Activated T-cell treated with anti-CD3 and anti-CD28 coated beads, Interleukin-2, amount 50 U/mL, for 1 hour (primary cell): ENCODE data around the gene CENPO.

Experiments used
- DNase-seq: peaks from one replicate; pipeline ENCODE4 v3.0.0-alpha.2; 2020

CENPO gene

DNA sequence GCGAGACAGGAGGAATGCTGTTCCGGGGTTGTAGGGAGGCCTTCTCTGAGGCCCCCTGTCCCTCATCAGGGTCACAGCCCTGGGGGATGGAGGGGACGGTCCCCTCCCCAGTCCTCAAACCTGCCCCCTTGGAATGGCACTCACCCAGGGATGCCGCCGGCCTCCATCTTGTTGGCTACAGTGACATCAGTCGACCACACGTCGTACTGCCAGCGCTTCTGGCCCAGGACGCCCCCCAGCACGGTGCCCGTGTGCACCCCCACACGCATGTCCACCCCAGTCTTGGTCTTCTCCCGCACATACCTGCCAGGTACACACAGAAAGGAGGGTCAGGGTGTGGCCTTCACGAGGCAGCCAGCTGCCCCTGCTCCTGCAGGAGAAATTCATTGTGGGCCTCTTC is 46.5 kb downstream of the CENPO start:
- DNase-seq: no peak

DNA sequence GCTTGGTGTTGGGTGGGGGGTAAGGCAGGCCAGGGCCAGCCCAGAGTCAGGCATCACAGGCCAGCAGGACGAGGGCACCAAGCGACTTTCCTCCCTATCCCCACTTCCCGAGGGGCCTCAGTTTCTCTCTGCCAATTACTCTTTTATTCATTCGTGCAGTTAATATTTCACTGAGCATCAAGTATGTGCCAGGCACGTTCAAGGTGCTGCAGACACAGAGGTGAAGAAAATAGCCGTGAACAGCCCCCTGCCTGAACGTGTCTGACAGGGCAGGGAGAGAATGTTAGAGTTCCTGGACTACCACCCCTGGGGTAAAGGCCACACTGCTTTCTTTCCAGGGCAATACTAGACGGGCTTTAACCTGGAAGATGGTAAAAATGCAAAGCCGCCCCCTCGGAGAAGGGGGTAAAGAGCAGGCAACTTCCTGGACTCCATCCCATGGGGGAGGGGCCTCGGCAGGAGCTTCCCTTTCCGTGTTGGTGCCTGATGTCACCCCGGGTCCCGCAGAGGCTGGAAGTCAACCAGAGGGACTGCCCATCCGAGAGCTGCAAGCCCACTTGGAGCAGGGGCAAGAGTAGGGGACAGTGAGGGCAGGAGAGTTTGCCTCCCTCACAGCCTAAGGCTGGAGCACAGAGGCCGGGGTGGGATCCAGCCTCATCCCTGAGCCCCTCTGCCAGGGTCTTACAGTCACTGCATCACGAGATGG is 47.1 kb downstream of the CENPO start:
- no peak for DNase-seq

DNA sequence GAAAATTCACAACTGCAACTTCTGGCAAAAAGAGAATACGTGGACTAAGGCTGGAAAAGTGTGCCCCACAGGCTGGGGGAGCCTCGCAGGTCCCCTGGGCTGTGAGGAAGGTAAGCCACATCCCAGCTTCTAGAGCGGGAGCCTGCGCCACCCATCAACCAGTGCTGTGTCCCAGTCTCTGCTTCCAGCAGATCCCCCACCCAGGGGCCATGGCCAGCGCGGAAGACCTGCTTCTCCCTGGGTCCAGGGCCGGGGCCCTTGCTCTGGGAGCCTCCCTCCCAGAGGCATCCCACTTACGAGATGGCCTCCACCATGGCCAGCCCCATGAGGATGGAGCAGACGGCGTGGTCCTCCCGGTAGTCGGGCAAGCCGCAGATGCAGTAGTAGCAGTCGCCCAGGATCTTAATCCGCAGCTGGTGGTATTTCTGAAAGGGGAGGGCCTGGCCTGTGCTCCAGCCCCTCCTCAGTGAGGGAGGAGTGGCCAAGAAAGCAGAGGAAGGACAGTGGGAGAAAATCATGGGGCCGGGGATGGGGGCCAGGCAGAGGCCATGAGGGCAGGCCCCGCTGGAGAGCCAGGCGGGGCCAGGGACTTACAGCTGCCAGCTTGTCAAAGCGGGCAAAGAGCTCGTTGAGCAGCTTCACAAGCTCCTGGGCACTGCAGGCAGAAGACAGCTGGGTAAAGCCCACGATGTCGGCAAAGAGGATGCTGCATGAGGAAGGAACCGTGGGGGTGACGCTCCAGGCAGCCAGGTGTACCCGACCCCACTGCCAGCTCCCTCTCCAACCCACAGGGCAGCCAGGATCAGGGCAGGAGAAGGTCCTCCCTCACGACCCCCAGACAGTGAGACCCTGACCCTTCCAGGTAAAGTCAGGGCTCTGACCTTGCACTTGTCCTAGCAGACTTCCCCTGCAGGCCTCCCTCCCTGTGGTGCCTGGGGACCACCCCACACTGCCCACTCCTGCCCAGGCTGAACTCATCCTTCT is 48.0 kb downstream of the CENPO start:
- DNase-seq: no peak

DNA sequence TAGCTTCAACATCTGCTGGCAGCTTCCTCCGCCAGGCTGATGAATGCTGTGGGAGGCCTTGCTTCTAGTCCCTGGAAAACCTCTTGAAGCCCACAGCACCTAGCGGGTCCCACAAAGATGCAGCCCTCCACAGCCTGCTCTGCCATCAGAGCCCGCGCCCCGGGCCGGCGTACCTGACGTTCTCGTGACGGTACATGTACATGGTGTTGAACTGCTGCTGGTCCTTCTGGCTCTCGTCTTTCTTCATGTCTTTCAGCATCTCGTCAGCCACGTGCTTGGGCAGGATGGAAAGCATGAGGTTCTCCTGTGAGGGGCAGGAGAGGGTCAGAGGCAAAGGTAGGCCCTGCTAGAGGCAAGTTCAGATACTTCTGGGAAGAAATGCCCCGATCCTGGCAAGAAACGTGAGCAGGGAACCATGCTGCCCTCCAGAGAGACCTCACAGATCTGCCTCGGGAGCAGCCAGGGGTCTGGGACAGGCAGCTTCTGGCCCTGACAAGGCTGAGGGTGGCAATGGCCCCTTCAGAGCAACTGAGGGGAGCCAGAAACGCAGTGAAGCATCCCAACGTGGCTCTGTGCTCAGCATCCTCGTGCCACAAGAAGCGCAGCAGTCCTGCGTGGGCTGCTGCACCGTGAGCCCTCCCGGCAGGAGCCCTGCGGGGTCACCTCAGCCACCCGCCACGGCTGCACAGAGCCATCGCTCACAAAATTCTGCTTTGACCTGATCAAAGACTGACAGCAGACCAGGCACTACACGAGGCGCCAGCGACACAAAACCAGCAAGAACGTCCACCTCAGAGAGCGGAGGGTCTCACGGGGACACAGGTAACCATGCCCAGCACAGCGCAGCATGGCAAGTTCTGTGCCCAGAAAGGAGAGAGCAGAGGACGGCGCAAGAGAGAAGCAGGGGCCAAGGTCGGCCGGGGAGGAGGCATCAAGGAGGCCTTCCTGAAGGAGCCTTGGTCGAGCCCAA is 49.1 kb downstream of the CENPO start:
- DNase-seq: no peak

DNA sequence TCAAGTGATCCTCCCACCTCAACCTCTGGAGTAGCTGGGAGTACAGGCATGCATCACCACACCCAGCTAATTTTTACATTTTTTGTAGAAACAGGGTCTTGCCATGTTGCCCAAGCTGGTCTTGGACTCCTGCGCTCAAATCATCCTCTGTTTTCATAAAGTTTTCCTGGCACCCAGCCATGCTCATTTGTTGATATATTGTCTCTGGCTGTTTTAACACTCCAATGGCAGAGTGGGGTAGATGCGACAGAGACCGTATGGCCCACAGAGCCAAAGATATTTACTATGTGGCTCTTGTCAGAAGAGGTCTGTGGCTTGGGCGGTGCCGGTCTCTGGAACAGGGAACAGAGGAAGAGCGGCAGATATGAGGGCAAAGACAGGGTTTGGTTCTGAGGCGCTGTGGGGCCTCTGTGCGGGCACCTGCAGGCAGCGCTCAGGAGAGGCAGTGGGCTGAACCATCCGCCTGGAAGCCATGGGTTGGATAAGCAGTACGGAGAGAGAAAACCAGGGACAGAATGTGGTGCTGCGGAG is 50.2 kb downstream of the CENPO start:
- DNase-seq: no peak

DNA sequence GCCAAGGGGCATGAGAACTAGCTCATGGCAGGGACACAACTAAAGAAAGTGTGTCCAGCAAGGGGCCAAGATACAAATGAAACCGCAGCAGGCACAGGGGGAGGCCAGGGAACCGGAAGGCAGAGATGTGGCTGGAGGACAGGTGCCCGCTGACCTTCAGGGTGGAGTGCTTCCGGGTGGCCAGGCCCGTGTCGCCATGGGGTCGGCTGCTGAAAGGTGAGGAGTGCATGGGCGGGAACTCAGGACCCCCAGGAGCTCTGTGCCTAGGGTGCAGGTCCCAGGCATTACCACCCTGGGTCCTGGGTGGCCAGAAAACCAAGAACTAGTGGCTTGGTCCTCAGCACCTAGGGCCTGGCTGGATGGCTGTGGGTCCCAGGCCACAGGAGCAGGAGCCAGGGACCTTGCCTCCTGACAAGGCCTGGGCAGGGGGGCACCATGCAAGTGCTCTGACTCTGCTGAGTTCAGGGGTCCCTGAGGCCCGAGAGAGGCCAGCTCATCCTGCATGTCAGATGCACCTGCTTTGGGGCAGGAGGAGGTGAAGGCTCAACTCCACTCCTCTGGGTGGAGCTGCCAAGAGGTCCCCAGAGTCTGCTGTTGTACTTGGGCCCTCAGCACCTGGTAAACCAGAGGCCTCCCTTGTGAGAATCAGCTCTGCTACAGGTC is 50.9 kb downstream of the CENPO start:
- DNase-seq: no peak

DNA sequence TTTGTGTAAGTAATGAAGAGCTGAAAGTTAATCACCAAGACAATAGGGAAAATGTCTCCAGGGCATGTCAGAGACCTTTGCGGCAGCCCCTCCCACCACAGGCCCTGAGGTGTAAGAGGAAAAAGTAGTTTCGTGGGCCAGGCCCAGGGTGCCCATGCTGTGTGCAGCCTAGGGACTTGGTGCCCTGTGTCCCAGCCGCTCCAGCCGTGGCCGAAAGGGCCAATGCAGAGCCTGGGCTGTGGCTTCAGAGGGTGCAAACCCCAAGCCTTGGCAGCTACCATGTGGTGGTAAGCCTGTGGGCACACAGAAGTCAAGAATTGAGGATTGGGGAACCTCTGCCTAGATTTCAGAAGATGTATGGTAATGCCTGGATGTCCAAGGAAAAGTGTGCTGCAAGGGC is 52.5 kb downstream of the CENPO start:
- DNase-seq: no peak

DNA sequence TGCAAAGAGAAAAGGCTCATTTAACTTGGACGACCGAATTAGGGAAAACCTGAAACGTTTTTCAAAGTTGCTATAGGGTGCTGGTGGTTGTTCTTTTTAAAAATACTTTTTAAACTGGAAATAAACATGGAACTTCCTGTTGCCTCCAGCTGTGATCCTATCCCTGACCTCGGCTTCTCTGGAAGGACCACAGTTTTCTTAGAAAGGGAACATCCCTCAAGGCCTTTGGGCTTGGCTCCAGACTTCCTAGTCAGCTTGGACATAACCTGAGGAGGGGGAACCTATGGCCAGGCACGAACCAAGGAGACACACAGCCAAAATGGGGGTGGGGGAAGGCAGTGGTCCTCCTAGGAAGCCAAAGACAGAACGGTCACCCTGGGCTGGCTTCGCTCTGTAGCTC is 57.7 kb downstream of the CENPO start:
- DNase-seq: no peak

DNA sequence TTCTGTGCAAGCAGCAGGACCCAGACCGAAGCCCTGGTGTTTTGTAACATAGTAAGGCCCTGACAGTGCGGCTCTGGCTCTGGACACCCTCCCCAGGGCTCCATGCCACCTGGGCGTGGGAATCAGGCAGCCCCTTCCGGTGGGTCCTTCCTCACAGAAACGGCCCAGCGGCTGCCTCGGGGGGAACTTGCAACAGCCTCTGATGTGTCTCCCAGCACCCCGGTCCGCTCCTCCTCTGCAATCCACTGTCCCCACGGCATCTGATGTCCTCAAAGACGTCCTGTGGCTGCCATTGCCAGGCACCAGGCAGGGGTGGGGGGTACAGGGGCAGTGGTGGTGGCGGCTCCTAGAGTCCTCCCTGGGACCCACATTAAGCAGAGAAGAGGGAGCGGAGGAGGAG is 58.8 kb downstream of the CENPO start:
- no peak for DNase-seq

DNA sequence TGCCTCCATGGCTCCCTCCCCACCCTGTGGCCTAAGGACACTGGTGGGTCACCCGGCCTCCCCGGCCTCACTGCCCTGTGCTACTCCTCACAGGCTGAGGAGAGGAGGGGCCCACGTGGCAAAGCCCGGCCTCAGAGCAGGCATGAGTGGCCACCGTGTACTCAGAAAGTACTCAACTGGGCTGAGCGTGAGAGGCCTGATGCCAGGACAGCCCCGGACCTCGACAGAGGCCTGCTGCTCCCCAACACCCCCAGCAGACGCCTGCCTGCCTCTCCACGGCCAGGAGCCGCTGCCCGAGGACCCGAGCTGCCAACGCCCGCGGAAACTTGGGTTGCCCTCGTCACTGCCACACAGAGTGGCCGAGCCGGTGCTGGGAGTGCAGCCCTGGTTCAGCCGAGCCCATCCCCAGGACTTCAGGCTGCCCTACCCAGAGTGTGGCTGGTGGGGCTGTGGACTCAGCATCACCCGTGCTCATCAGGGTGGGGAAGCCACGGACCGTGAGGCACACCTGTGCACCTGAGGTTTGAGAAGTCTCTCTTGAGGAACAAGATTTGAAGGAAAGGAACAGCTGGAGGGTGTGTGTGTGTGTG is 59.3 kb downstream of the CENPO start:
- no peak for DNase-seq

DNA sequence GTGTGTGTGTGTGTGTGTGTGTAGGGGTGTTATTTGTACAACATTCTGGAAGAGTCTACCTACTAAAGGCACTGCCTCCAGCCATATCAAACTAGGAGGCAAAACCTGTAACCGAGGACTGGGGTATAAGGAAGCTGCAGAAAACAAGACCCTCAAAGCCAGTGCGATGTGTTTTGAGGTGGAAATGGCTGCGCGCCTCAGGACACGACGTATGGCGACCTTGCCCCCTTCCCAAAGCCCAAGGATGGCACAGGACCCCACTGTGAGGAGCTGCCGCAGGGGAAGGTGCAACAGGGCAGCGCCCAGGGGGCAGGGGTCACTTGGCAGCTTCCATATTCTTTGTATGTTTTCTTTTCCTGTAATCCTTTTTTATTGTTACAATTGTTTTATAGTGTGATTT is 59.8 kb downstream of the CENPO start:
- DNase-seq: no peak

DNA sequence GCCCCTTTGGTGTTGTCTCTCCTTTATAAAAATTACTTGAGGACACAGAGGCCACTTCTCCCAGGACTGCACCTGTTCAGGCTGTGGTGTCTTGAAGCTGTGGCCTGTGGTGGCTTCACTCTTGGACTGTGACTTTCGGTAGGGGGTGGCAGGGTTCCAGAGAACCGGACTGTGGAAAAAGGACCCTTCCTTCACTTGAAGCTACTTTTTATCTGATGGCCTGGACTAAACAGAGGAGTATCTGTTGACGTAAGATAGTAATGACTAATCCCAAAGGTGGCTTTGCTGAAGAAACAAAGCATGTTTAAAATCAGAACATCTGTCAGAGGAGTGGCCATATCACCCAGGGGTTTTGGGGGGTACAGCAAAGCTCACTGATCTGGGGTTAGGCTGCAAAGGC is 60.8 kb downstream of the CENPO start:
- no peak for DNase-seq

DNA sequence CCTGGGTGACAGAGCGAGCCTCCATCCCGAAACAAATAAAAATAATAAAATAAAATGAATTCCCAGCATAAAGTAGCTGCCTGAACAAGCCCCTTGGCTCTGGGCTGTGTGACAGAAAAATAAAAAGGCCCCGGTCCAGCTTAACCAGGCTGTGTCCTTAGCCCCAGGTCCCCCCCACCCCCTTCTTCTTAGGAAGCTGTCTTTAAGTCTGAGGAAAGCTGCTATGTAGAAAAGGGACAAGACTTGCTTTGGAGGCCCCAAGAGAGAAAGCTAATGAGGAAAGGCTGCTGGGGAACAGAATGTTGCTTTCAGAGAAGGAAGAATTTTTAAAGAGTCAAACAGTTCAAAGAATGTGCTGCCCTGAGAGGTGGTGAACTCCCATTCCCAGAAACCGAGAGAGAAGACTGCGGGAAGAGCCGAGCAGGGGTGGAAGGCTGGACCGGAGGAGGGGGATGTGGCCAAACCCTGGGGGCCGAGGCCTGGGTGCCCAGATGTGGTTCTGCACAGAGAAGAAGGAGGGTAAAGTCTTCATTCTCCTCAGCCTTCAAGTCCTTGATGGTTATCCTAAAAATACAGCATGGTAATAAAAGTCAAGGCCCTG is 61.9 kb downstream of the CENPO start:
- no peak for DNase-seq

DNA sequence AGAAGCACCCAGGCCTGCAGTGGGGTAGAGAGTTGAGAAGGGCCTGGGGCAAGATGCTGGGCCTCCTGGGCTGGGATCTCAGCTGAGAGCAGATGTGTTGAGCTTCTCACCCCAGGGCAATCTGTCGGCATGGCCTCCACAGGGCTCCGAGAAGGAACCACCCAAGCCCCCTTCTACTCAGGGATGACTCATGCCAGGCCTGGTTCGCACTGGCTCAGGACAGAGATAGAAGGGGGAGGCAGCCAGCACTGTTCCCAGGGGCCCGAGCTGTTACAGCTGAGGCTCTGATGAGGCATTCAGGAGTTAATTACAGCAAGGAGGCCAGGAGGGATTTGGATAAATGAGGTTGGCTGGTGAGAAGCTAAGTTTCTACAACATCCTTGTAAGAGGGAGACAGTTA is 62.5 kb downstream of the CENPO start:
- DNase-seq: no peak

DNA sequence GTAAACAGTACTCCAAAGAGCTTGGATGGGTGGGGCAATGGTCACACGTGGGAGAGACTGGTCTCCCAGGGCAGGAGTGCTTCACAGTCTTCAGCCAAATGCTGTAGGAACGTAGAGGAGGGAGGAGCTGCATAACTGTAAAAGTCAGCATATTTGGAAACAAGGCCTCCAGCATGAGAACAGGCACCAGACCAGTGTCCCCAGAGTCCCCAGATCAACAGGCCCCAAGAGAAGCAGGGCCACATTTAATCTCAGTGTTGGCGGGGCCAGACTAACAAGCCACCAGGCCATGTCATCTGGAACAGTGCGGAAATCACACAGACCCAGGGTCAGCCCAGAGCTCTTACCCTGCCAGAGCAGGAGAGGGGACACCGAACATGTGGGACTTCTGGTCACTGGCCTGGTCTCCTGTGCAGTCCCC is 63.6 kb downstream of the CENPO start:
- no peak for DNase-seq

DNA sequence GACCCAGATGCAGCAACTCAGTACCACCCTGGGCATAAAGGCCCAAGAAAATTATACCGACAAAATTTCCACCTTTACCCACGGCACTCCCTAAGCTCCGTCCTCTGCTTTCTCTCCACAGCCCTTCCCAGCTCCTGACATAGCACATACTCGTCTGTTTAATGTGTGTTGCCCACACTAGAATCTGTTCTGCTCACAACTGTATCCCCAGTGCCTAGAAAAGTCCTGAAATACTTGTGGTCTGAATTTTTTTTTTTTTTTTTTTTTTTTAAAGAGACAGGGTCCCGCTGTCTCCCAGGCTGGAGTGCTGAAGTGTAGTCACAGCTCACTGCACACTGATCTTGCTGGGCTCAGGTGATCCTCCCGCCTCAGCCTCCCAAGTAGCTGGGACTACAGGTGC is 64.5 kb downstream of the CENPO start:
- DNase-seq: no peak

DNA sequence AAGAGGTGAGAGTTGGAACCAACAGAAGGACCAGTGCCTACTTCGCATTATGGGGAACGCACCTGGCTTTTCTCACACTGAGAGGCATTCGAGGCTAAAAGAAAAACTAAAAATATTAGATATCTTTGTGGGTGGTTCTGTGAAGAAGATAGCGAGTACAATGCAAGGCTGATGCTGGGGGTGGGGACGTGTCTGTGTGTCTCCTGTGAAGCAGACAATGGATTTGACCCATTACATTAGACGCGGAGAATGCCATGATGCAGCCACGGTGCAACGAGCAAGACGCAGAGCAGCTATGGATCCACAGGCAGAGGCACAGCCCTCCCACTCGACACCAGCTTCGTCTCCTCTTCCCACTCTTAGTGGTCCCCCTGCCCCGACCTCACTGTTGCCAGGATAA is 65.8 kb downstream of the CENPO start:
- no peak for DNase-seq

DNA sequence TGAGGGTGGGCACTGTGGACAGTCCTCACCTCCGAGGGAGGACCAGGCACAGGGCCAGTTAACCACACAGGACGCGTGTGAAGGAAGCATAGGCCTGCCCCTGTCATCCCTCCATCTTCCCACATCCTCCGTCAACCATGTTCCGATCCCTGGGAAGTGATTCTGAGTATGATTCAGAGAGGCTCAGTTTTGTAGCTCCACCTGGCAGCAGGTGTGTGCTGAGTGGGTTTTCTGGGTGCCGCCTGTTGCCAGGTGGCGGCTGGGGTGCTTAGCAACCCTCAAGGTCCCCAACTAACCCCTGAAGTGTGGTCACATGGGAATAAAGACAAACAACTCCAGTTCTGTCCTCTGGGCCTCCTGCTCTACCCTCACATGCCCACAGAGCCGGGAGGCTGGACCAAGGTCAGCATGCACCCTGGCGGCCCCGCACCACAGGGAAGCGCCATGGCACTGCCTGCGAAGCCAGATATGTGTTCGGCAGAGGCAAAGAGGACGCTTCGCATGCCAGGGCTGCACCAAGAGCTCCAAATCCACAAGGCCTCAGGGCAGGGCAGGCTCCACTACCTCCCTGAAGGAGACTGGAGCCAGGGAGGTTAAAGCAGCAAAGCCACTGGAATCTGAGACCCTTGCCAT is 66.9 kb downstream of the CENPO start:
- DNase-seq: no peak

DNA sequence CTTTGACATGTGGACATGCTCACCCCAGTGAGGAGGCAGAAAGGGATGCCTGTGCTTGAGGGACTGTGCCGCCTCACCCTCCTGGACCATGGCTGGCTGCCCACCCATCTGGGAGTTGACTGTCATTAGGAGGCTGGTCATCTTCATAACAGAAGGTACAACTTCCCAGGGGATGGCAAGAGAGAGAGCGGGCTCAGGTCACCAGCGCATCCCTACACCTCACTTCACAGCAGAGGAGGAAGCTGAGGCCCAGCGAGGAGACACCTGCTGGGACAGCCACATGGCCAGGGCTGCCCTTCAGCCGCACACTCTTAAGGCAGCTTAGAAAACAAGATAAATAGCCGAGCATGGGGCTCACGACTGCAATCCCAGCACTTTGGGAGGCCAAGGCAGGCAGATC is 67.4 kb downstream of the CENPO start:
- no peak for DNase-seq

DNA sequence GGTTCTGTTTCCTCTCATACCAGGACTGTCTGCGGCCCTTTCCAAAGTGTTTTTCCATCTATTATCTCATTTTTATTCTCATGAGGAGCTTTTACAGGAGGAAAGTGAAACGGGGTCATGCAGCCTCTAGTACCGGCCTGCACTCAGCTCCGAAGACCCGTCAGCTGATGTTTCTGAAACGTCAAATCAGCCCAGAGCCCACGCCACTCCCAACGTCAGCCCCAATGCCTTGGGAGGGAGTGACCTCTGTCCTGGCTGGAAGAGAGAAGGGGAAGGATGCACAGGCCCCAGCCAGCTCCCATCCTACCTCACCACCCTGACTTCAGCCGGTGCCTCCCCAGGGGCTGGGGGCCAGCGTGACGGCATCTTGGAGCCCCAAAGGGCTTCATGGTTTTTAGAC is 68.3 kb downstream of the CENPO start:
- DNase-seq: no peak

DNA sequence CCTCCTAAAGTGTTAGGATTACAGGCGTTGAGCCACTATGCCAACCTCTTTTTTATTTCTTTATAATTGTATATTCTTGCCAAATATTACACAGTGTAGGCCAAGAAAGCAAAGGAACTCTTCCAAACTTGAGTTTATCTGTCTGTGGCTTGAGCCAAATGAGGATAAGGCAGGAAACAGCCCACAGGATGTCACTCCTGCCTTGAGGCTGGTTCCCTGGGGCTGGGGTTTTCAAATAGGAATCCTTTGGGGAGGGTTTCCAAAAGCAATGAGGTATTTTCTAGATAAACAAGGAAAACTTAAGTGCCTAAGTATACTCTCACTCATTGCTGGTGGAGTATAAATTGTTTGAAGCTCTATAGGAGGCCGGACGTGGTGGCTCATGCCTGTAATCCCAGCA is 70.4 kb downstream of the CENPO start:
- DNase-seq: no peak
